K562 (cell line): ENCODE measurements around the gene DHCR24. TPM values are rescaled to one million over a fixed set of nuclear protein-coding genes. Genes with fewer than 3 reads are reported as not detected.

ENCODE experiments used
- ATAC-seq: fragments of 200-7000 bp; cut with Tn5 transposase; 3 replicates; pipeline ENCODE4 v1.9.1; 2020; ENCODE audit warnings: moderate library complexity
- BruUV-seq: library from RNA; stranded (reverse); fragments of 400-500 nt; replicated peaks from 2 replicates; lab custom pipeline; 2021; lab: Mats Ljungman, UMichigan
- CTCF ChIA-PET: fragments of 300-600 bp; formaldehyde crosslinking; extraction: SDS; loops from one replicate; lab custom pipeline; 2021; ENCODE audit warnings: low intra/inter-chr PET ratio; lab: Yijun Ruan, JAX
- POLR2A ChIA-PET: fragments of 300-600, 350-650 bp; sonication (Branson Sonifier 250); formaldehyde crosslinking; extraction: SDS; loops from one replicate; lab custom pipeline; 2021; ENCODE audit warnings: antibody characterized with exemption, inconsistent platforms; lab: Yijun Ruan, JAX
- DNase-seq, 4 experiments: peaks; one replicate each; pipeline versions ENCODE4 v3.0.0 to v3.0.0-alpha.2; 2011 to 2018; ENCODE audit warnings: low spot score in 3 of 4, mixed read lengths in 3 of 4; ENCODE audit errors: extremely low read depth in 1 of 4
- FAIRE-seq: peaks from 2 replicates; lab custom pipeline; 2011; peaks lifted over from hg19 to GRCh38; lab: Jason Lieb, UNC
- H2AFZ ChIP-seq: 2 replicates; pipeline ENCODE4 v1.6.0; 2011; ENCODE audit warnings: low read depth, low read length, control low read depth, inconsistent platforms
- H3K27ac ChIP-seq: fragments of 200-600 bp; 3 replicates; pipeline ENCODE4 v1.8.0; 2011; ENCODE audit warnings: low read depth, mild to moderate bottlenecking, control low read depth, inconsistent platforms, low read length, moderate library complexity, mixed read lengths; ENCODE audit errors: extremely low read depth
- H3K27me3 ChIP-seq, 2 experiments: fragments of 300-600 bp in 1 of 2; 2 replicates in 1 of 2; 3 replicates in 1 of 2; pipeline versions ENCODE4 v1.6.0 to v1.8.0; 2011; ENCODE audit warnings: inconsistent platforms in 2 of 2, low read length in 2 of 2, mild to moderate bottlenecking in 1 of 2, mixed read lengths in 1 of 2, moderate library complexity in 1 of 2; ENCODE audit not compliant: control insufficient read depth in 2 of 2, insufficient read depth in 2 of 2
- H3K36me3 ChIP-seq: fragments of 300-600 bp; 3 replicates; pipeline ENCODE4 v1.8.0; 2011; ENCODE audit warnings: mild to moderate bottlenecking, low read length, inconsistent platforms; ENCODE audit not compliant: control insufficient read depth, insufficient read depth
- H3K4me1 ChIP-seq, 2 experiments: fragments of 200-600 bp in 1 of 2; replicated peaks in 1 of 2; 2 replicates in 1 of 2; 3 replicates in 1 of 2; pipeline versions ENCODE4 v1.5.1 to v1.8.0; 2011; ENCODE audit warnings: inconsistent platforms in 2 of 2, low read length in 2 of 2, mild to moderate bottlenecking in 1 of 2, mixed read lengths in 1 of 2, moderate library complexity in 1 of 2; ENCODE audit not compliant: control insufficient read depth in 2 of 2, insufficient read depth in 2 of 2
- H3K4me2 ChIP-seq: 2 replicates; pipeline ENCODE4 v1.6.1; 2011; ENCODE audit warnings: low read length, control low read depth, inconsistent platforms, mixed read lengths; ENCODE audit not compliant: insufficient read depth
- H3K4me3 ChIP-seq: fragments of 200-600 bp; sonication (generic), shearing (Covaris generic); 2 replicates; pipeline ENCODE4 v1.5.1; 2016; ENCODE audit warnings: control low read depth, inconsistent platforms
- H3K79me2 ChIP-seq: fragments of 200-600 bp; 3 replicates; pipeline ENCODE4 v1.8.0; 2011; ENCODE audit warnings: low read length, inconsistent platforms; ENCODE audit not compliant: control insufficient read depth, insufficient read depth
- H3K9ac ChIP-seq, 2 experiments: 2 replicates each; pipeline versions ENCODE4 v1.6.0 to v1.6.1; 2011; ENCODE audit warnings: low read depth in 2 of 2, low read length in 2 of 2, control low read depth in 1 of 2, inconsistent platforms in 1 of 2, mild to moderate bottlenecking in 1 of 2, mixed read lengths in 1 of 2; ENCODE audit not compliant: insufficient read depth in 1 of 2
- H3K9me1 ChIP-seq: one replicate; pipeline ENCODE4 v1.6.0; 2011; ENCODE audit warnings: inconsistent platforms, mild to moderate bottlenecking, low read length, moderate library complexity; ENCODE audit not compliant: control insufficient read depth, insufficient read depth
- H3K9me3 ChIP-seq: replicated peaks from 2 replicates; pipeline ENCODE4 v1.5.1; 2011; ENCODE audit warnings: low read depth, low read length, inconsistent platforms; ENCODE audit not compliant: control insufficient read depth, insufficient read depth
- H4K20me1 ChIP-seq: replicated peaks from 2 replicates; pipeline ENCODE4 v1.6.1; 2011; ENCODE audit warnings: low read length, inconsistent platforms, mixed read lengths; ENCODE audit not compliant: control insufficient read depth, insufficient read depth
- ATF7 ChIP-seq: fragments of 450-650 bp; IDR thresholded peaks from 2 replicates; pipeline ENCODE4 v1.7.1; 2014; ENCODE audit warnings: mild to moderate bottlenecking, moderate library complexity
- CBFA2T3 ChIP-seq: fragments of 450-650 bp; IDR thresholded peaks from 2 replicates; pipeline ENCODE4 v1.6.1; 2017
- E2F3 ChIP-seq: fragments of 250-450 bp; sonication (Bioruptor Pico); IDR thresholded peaks from 2 replicates; pipeline ENCODE4 v1.4.0; 2020; ENCODE audit warnings: mild to moderate bottlenecking
- EWSR1 ChIP-seq: fragments of 450-650 bp; IDR thresholded peaks from 2 replicates; pipeline ENCODE4 v1.6.1; 2018; ENCODE audit warnings: borderline replicate concordance, mild to moderate bottlenecking, low read depth, moderate library complexity; ENCODE audit not compliant: partially characterized antibody
- FOXM1 ChIP-seq, 2 experiments: fragments of 450-650 bp in 1 of 2; sonication (generic) in 1 of 2; formaldehyde crosslinking in 1 of 2; IDR thresholded peaks; 2 replicates each; pipeline versions ENCODE4 v1.6.1 to v1.9.0; 2017 to 2022; ENCODE audit warnings: low read depth in 2 of 2, mild to moderate bottlenecking in 2 of 2, missing genetic modification reagents in 1 of 2, moderate library complexity in 1 of 2
- FOXP1 ChIP-seq: sonication (generic); formaldehyde crosslinking; IDR thresholded peaks from 2 replicates; pipeline ENCODE4 v1.8.0; 2022; ENCODE audit warnings: mild to moderate bottlenecking, missing genetic modification reagents
- HDGF ChIP-seq: fragments of 450-650 bp; IDR thresholded peaks from 2 replicates; pipeline ENCODE4 v1.6.1; 2016
- KLF16 ChIP-seq: IDR thresholded peaks from 2 replicates; pipeline ENCODE4 v1.6.1; 2016; ENCODE audit warnings: antibody characterized with exemption
- NONO ChIP-seq, 2 experiments: fragments of 200-400 bp in 1 of 2; fragments of 450-650 bp in 1 of 2; formaldehyde crosslinking in 1 of 2; IDR thresholded peaks; 2 replicates each; pipeline ENCODE4 v1.6.1; 2017; ENCODE audit warnings: low read depth in 2 of 2, mild to moderate bottlenecking in 2 of 2, moderate library complexity in 2 of 2, low read length in 1 of 2
- PHF8 ChIP-seq: fragments of 200-600 bp; sonication (generic); IDR thresholded peaks from 2 replicates; pipeline ENCODE4 v1.6.1; 2012; ENCODE audit warnings: mixed run types, mild to moderate bottlenecking, inconsistent platforms, low read length, moderate library complexity, borderline replicate concordance
- SMARCE1 ChIP-seq: fragments of 450-650 bp; IDR thresholded peaks from 2 replicates; pipeline ENCODE4 v1.7.1; 2016; ENCODE audit warnings: mild to moderate bottlenecking
- SNAPC5 ChIP-seq: fragments of 250-450 bp; sonication (Bioruptor Pico); IDR thresholded peaks from 2 replicates; pipeline ENCODE4 v1.8.0; 2021; ENCODE audit warnings: moderate library complexity, mild to moderate bottlenecking, inconsistent platforms
- ZMIZ1 ChIP-seq, 2 experiments: fragments of 150-350 bp in 1 of 2; IDR thresholded peaks; 2 replicates each; pipeline ENCODE4 v1.6.1; 2012 to 2016; ENCODE audit warnings: low read depth in 2 of 2, low read length in 2 of 2, mild to moderate bottlenecking in 1 of 2, moderate library complexity in 1 of 2
- ZNF274 ChIP-seq: IDR thresholded peaks from 2 replicates; pipeline ENCODE4 v1.6.1; 2011; ENCODE audit warnings: low read depth, mild to moderate bottlenecking, low read length, moderate library complexity, borderline replicate concordance
- ZNF354B ChIP-seq: fragments of 250-450 bp; sonication (Bioruptor Pico); IDR thresholded peaks from 2 replicates; pipeline ENCODE4 v1.4.0; 2020
- ZNF586 ChIP-seq: fragments of 450-650 bp; formaldehyde crosslinking; conservative IDR thresholded peaks from 2 replicates; pipeline ENCODE4 v1.4.0; 2020; ENCODE audit warnings: mild to moderate bottlenecking, moderate library complexity
- ZNF75A ChIP-seq: fragments of 450-650 bp; formaldehyde crosslinking; IDR thresholded peaks from 2 replicates; pipeline ENCODE4 v1.4.0; 2020; ENCODE audit warnings: mild to moderate bottlenecking
- WGBS: fragments of 100-300 bp; shearing (Covaris generic); methylation state at CpG from one replicate; pipeline ENCODE4 v1.1.6; 2016; ENCODE audit warnings: low coverage, mixed read lengths; ENCODE audit not compliant: insufficient coverage; ENCODE audit errors: missing lambda C conversion rate; 5-methylcytosine and 5-hydroxymethylcytosine counted together
- in situ Hi-C: fragments of 300-500 bp; cut with MboI; formaldehyde crosslinking; loops from 4 replicates; pipeline ENCODE4 v1.15.0; 2018; ENCODE audit warnings: inconsistent platforms, mixed read lengths
- intact Hi-C: fragments of 100-400 bp; cut with micrococcal nuclease; formaldehyde crosslinking; loops from 2 replicates; pipeline ENCODE4 v1.14.2; 2022
- polyA plus RNA-seq, 8 experiments: library from polyadenylated mRNA; depleted of rRNA in 4 of 8; stranded (reverse) in 5 of 8; unstranded in 3 of 8; fragments of >200 nt; fragmentation: Nextera tagmentation in 2 of 8; fragmentation: Illumina TruSeq in 1 of 8; extraction: Ambion mirVana in 2 of 8; extraction: Trizol in 1 of 8; gene quantifications; 2 replicates each; pipeline versions ENCODE4 v1.2.1 to v1.2.3, GENCODE V29; 2011 to 2014; ENCODE audit warnings: inconsistent platforms in 1 of 8, missing spikeins in 1 of 8
- total RNA-seq, 7 experiments: library from RNA; depleted of rRNA in 6 of 7; stranded (reverse); fragments of >200 nt in 6 of 7; fragmentation: Illumina TruSeq in 2 of 7; extraction: Trizol in 2 of 7; gene quantifications; 2 replicates each; pipeline versions ENCODE4 v1.2.1 to v1.2.3, GENCODE V29; 2011 to 2021; ENCODE audit warnings: low replicate concordance in 1 of 7
- TF ChIP-seq, protein P1 (sequence below): fragments of 450-650 bp; IDR thresholded peaks from one replicate; pipeline ENCODE4 v1.6.1; 2018; ENCODE audit warnings: mild to moderate bottlenecking, moderate library complexity; ENCODE audit not compliant: partially characterized antibody
- TF ChIP-seq, protein P2 (sequence below): fragments of 450-650 bp; formaldehyde crosslinking; IDR thresholded peaks from 2 replicates; pipeline ENCODE4 v1.4.0; 2022; ENCODE audit warnings: mild to moderate bottlenecking, moderate library complexity

The DHCR24 gene
- total and polyA plus RNA-seq, 9 of the 15 experiments (the other 6 are each of a cell fraction or from before 2014, with no cell fraction given) = 23.4 to 161 (median 79.9) TPM

DNA sequence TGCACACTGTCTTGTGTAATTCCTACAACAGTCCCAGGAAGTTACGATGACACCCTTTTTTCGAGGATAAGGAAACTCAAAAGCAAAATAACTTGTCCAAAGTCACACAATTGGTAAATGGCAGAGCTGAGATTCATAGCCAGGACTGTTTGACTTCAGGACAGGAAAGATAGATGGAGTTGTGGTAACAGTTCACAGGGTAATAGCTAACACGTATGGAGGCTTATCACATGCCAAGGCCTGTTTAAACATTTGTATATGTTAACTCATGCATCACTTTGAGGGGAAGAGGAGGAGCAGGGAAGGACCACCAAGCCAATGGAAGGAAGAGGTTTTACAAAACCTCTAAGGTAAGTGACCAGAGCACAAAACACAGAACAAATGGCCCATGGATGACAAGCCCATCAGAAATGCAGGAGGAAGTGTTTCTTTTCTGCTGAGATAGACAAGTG, 2.8 kb downstream of the DHCR24 start:
- H3K9me3 ChIP-seq = no peaks in the 10 kb centered on the region
- no peak overlapping the region; a peak in 1 of 4 replicates for H3K9ac ChIP-seq
- peaks cover 78% of the 10 kb centered on the region for H3K79me2 ChIP-seq
- H4K20me1 ChIP-seq = peaks cover 24% of the 10 kb centered on the region
- FAIRE-seq (peak; percentile 58), DNase-seq (no peak), ATAC-seq (no peak)
- ChIA-PET CTCF (no interaction called here), POLR2A (interaction anchor here (4.3 kb wide), 1 partner anchor 12 kb away, joined by 17 read pairs; no protein-coding TSS in a partner anchor)
- peaks cover 66% of the 10 kb centered on the region for H3K36me3 ChIP-seq
- intact Hi-C loops (no loop called here), in situ Hi-C loops (no loop called here)
- H3K27me3 ChIP-seq = no peaks in the 10 kb centered on the region
- H3K4me3 ChIP-seq = no peak overlapping the region
- H3K4me2 ChIP-seq = peak overlapping the region; percentile 96
- BruUV-seq = no TSS peak
- 35% methylated on average over 3 of the region's 3 CpGs for WGBS
- peaks cover 30 to 33% of the 10 kb centered on the region in 2 experiments; a peak in 4 of 5 replicates for H3K4me1 ChIP-seq
- H3K27ac ChIP-seq = no peak overlapping the region
- H3K9me1 ChIP-seq = no peaks in the 10 kb centered on the region
- H2AFZ ChIP-seq = no peak overlapping the region
- TF ChIP-seq SNAPC5 (CRISPR knock-in tag) = no peak
- TF ChIP-seq, protein P1, sequence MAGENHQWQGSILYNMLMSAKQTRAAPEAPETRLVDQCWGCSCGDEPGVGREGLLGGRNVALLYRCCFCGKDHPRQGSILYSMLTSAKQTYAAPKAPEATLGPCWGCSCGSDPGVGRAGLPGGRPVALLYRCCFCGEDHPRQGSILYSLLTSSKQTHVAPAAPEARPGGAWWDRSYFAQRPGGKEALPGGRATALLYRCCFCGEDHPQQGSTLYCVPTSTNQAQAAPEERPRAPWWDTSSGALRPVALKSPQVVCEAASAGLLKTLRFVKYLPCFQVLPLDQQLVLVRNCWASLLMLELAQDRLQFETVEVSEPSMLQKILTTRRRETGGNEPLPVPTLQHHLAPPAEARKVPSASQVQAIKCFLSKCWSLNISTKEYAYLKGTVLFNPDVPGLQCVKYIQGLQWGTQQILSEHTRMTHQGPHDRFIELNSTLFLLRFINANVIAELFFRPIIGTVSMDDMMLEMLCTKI = no peak
- TF ChIP-seq KLF16 = no peak
- no peak for TF ChIP-seq HDGF
- no peak for TF ChIP-seq ZNF274
- no peak for TF ChIP-seq NONO (IDR thresholded peaks at IDR 0.05; ENCODE audit: low read depth in 2 of 2, low read length in 1 of 2)
- TF ChIP-seq ZNF75A (CRISPR knock-in tag) = no peak
- TF ChIP-seq PHF8 = no peak
- TF ChIP-seq EWSR1 = no peak
- TF ChIP-seq ATF7 = no peak
- no peak for TF ChIP-seq ZMIZ1 (IDR thresholded peaks at IDR 0.05; ENCODE audit: low read depth in 2 of 2, low read length in 2 of 2)
- TF ChIP-seq ZNF586 (CRISPR knock-in tag) = no peak
- no peak for TF ChIP-seq FOXP1 (CRISPR knock-in tag)
- no peak for TF ChIP-seq ZNF354B
- TF ChIP-seq FOXM1 (IDR thresholded peaks at IDR 0.05; ENCODE audit: low read depth) = no peak
- TF ChIP-seq FOXM1 (CRISPR knock-in tag; IDR thresholded peaks at IDR 0.05; ENCODE audit: low read depth) = no peak
- TF ChIP-seq, protein P2, sequence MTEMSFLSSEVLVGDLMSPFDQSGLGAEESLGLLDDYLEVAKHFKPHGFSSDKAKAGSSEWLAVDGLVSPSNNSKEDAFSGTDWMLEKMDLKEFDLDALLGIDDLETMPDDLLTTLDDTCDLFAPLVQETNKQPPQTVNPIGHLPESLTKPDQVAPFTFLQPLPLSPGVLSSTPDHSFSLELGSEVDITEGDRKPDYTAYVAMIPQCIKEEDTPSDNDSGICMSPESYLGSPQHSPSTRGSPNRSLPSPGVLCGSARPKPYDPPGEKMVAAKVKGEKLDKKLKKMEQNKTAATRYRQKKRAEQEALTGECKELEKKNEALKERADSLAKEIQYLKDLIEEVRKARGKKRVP = no peak
- peak; percentile 39; the same call in 1 of the 2 replicates for TF ChIP-seq CBFA2T3
- TF ChIP-seq SMARCE1 = no peak
- TF ChIP-seq E2F3 (CRISPR knock-in tag) = no peak
